ENCODE data around the gene FGD3. TPM values are rescaled to one million over a fixed set of nuclear protein-coding genes. Genes with fewer than 3 reads are reported as not detected.

Gene FGD3
- total and polyA plus RNA-seq, 2 donors (not counting 1 experiment from before 2014, with no cell fraction given), result 130 to 134 TPM

DNA sequence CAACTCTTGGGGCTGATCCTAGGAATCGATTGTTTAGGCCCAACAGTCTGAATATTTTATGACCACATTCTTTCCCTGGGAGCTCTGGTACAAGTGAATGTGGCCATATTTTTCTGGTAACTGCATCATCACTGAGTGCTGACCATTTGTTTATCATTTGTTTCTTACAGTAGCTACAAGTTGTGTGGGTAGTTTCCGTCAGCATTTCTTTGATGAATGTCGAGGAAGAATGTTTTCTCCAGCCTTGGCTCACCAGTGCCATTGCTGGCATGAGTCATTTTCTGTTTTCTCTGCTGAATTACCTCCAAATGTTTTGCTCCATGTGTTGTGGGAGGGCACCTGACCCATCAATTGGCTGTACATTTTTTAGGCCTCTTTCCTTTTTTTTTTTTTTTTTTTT is 134.6 kb downstream of the FGD3 start:
- Histone ChIP-seq H3K9ac (ENCODE audit: low read length) (no peak overlapping the region), H4K20me1 (ENCODE audit: control insufficient read depth, insufficient read depth, low read length, poor library complexity, severe bottlenecking) (peaks cover 9% of the 10 kb centered on the region), H3K79me2 (ENCODE audit: control insufficient read depth, insufficient read depth, low read length) (peaks cover 9% of the 10 kb centered on the region), H3K4me3 (ENCODE audit: control extremely low read depth in 1 of 5, extremely low read depth in 1 of 5, insufficient read depth in 1 of 5, low read depth in 2 of 5, low read length in 4 of 5) (no peak overlapping the region), H3K9me3 (ENCODE audit: control extremely low read depth in 1 of 3, control insufficient read depth in 2 of 3, insufficient read depth in 1 of 3, low read length in 2 of 3) (peaks cover 0 to 12% (median 0%) of the 10 kb centered on the region in 3 donors), H3K4me2 (replicated peaks; ENCODE audit: low read depth, low read length, poor library complexity, severe bottlenecking) (no peak overlapping the region), H3K36me3 (replicated peaks in 1 of 2; ENCODE audit: control extremely low read depth in 1 of 2, control insufficient read depth in 1 of 2, extremely low read depth in 1 of 2, insufficient read depth in 2 of 2, low read length in 1 of 2) (peaks cover 9 to 75% of the 10 kb centered on the region in 2 experiments), H2AFZ (ENCODE audit: insufficient read depth, low read depth, low read length, poor library complexity, severe bottlenecking) (no peak overlapping the region), H3K27ac (ENCODE audit: low read length in 2 of 2) (no peak overlapping the region), H3K27me3 (replicated peaks in 1 of 4; ENCODE audit: control extremely low read depth in 1 of 4, control insufficient read depth in 3 of 4, insufficient read depth in 4 of 4, low read length in 3 of 4) (no peaks in the 10 kb centered on the region), H3K4me1 (ENCODE audit: control insufficient read depth in 2 of 2, insufficient read depth in 2 of 2, low read length in 2 of 2) (no peaks in the 10 kb centered on the region)
- no peaks in the 10 kb centered on the region for H3K9me3 Mint-ChIP-seq (ENCODE audit: insufficient read depth)
- intact Hi-C loops (cut with micrococcal nuclease), result no loop called here
- no peak for TF ChIP-seq EZH2 (IDR thresholded peaks at IDR 0.05; ENCODE audit: borderline replicate concordance, insufficient read depth, low read depth, low read length, poor library complexity, severe bottlenecking)
- TF ChIP-seq, protein P1, sequence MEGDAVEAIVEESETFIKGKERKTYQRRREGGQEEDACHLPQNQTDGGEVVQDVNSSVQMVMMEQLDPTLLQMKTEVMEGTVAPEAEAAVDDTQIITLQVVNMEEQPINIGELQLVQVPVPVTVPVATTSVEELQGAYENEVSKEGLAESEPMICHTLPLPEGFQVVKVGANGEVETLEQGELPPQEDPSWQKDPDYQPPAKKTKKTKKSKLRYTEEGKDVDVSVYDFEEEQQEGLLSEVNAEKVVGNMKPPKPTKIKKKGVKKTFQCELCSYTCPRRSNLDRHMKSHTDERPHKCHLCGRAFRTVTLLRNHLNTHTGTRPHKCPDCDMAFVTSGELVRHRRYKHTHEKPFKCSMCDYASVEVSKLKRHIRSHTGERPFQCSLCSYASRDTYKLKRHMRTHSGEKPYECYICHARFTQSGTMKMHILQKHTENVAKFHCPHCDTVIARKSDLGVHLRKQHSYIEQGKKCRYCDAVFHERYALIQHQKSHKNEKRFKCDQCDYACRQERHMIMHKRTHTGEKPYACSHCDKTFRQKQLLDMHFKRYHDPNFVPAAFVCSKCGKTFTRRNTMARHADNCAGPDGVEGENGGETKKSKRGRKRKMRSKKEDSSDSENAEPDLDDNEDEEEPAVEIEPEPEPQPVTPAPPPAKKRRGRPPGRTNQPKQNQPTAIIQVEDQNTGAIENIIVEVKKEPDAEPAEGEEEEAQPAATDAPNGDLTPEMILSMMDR (IDR thresholded peaks at IDR 0.05), result no peak
- POLR2A ChIA-PET, result no interaction called here
- no peak overlapping the region for H3K4me3 Mint-ChIP-seq
- CTCF ChIA-PET, result interaction anchor here (1.5 kb wide), 1 partner anchor 78 kb away, joined by 3 read pairs; no protein-coding TSS in a partner anchor
- H3K27me3 Mint-ChIP-seq, result no peaks in the 10 kb centered on the region
- no peak overlapping the region for H3K27ac Mint-ChIP-seq
- ATAC-seq (ENCODE audit: low read depth) (no peak), DNase-seq (no peak)
- 100% methylated on average over 1 of the region's 3 CpGs for WGBS (ENCODE audit: insufficient coverage)
- no peaks in the 10 kb centered on the region for H3K4me1 Mint-ChIP-seq

DNA sequence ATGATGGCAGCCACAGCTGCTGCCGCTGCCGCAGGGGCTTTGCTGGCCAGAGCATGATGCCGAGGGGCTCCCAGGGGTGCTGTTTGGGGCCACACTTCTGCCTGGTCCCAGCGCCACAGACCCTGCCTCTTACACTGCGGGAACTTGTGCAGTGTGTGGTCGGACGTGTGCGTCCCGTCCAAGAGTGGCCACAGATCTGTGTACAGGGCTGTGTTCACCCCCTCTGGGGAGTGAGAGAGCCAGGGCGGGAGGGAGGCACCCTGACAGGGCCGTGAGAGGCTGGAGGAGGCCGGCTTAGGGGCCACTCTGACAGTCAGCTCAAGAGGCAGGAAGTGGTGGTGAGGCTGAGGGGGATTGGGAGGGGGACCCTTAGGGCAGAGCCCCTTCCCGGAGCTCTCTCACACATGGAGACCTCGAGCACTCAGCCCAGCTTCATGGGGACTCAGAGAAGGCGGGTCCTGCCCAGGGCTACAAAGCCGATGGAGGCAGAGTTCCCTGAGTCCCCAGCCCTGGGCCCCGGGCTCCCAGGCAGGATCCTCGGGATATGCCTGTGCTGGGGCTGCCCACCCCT is 135.6 kb downstream of the FGD3 start:
- Mint-ChIP-seq H3K4me3 (no peak overlapping the region), H3K9me3 (ENCODE audit: insufficient read depth) (no peaks in the 10 kb centered on the region), H3K27ac (no peak overlapping the region), H3K27me3 (no peaks in the 10 kb centered on the region), H3K4me1 (no peaks in the 10 kb centered on the region)
- H3K9ac ChIP-seq (ENCODE audit: low read length), result no peak overlapping the region
- H4K20me1 ChIP-seq (ENCODE audit: control insufficient read depth, insufficient read depth, low read length, poor library complexity, severe bottlenecking), result peaks cover 1% of the 10 kb centered on the region
- intact Hi-C loops (cut with micrococcal nuclease), result no loop called here
- ATAC-seq (ENCODE audit: low read depth) (no peak), DNase-seq (no peak)
- no peaks in the 10 kb centered on the region for H3K4me1 ChIP-seq (ENCODE audit: control insufficient read depth in 2 of 2, insufficient read depth in 2 of 2, low read length in 2 of 2)
- no peak overlapping the region for H3K4me2 ChIP-seq (replicated peaks; ENCODE audit: low read depth, low read length, poor library complexity, severe bottlenecking)
- H2AFZ ChIP-seq (ENCODE audit: insufficient read depth, low read depth, low read length, poor library complexity, severe bottlenecking), result no peak overlapping the region
- peaks cover under 1% of the 10 kb centered on the region for H3K79me2 ChIP-seq (ENCODE audit: control insufficient read depth, insufficient read depth, low read length)
- peaks cover 0 to 12% (median 0%) of the 10 kb centered on the region in 3 donors for H3K9me3 ChIP-seq (ENCODE audit: control extremely low read depth in 1 of 3, control insufficient read depth in 2 of 3, insufficient read depth in 1 of 3, low read length in 2 of 3)
- H3K27ac ChIP-seq (ENCODE audit: low read length in 2 of 2), result no peak overlapping the region
- TF ChIP-seq, protein P1 (IDR thresholded peaks at IDR 0.05), result no peak
- TF ChIP-seq EZH2 (IDR thresholded peaks at IDR 0.05; ENCODE audit: borderline replicate concordance, insufficient read depth, low read depth, low read length, poor library complexity, severe bottlenecking), result no peak
- no peak overlapping the region for H3K4me3 ChIP-seq (ENCODE audit: control extremely low read depth in 1 of 5, extremely low read depth in 1 of 5, insufficient read depth in 1 of 5, low read depth in 2 of 5, low read length in 4 of 5)
- WGBS (ENCODE audit: insufficient coverage), result 54% methylated on average over 15 of the region's 18 CpGs
- H3K36me3 ChIP-seq (replicated peaks in 1 of 2; ENCODE audit: control extremely low read depth in 1 of 2, control insufficient read depth in 1 of 2, extremely low read depth in 1 of 2, insufficient read depth in 2 of 2, low read length in 1 of 2), result peaks cover 9 to 74% of the 10 kb centered on the region in 2 experiments
- H3K27me3 ChIP-seq (replicated peaks in 1 of 4; ENCODE audit: control extremely low read depth in 1 of 4, control insufficient read depth in 3 of 4, insufficient read depth in 4 of 4, low read length in 3 of 4), result no peaks in the 10 kb centered on the region
- ChIA-PET POLR2A (no interaction called here), CTCF (no interaction called here)

All from B cell (primary cell).